ENCODE measurements around the gene ZDHHC7.

ZDHHC7 gene

DNA sequence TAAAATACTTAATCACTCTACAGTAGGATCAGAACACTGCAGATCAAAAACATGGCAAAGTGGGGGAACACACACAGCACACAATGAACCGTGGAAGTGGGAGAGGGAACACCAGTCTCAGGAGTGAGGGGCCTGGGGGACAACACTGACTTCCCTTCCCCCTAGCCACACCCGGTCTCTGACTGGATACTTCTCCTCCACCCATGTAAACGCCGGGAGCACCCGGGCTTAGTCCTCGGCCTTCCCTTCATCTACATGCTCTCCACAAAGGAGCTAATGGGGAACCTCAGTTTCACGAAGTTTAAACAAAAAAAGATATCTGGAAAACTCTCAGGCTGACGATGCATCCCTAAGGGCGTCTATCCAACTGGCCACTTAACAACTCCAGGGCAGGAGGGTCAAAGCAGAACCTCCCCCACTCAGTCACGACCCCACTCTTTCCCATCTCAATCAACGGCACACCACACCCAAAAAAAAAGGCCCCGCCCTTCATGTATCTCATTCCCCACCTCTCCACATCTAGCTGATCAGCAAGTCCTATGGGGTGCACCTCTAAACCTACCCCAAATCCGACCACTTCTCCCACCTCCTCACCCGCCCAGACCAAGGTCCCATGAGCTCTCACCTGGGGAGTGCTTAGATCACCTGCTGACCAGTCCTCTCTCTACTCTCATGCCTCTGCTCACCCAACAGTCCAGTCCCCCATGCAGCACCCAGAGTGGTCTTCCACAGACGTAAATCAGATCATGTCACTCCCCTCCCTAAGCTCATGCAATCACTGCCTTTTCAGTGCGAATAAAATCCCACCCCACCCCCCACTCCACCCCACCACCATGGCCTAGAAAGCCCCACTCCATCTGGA, 7.4 kb downstream of the ZDHHC7 start:
- Histone ChIP-seq H3K4me1 (ENCODE audit: control insufficient read depth, insufficient read depth, low read length) (peaks cover 52% of the 10 kb centered on the region), H3K9ac (ENCODE audit: low read length in 2 of 2) (peak overlapping the region in 1 of 2 donors; percentile 14), H3K4me3 (ENCODE audit: low read length in 2 of 2) (peak overlapping the region in 1 of 2 donors; percentile 22), H3K27me3 (ENCODE audit: control insufficient read depth in 1 of 2, insufficient read depth in 2 of 2, low read length in 2 of 2) (no peaks in the 10 kb centered on the region), H3K27ac (ENCODE audit: low read length) (peak overlapping the region; percentile 80), H3K9me3 (ENCODE audit: control insufficient read depth in 2 of 2, low read length in 2 of 2) (no peaks in the 10 kb centered on the region), H3K36me3 (ENCODE audit: control insufficient read depth in 2 of 2, insufficient read depth in 2 of 2, low read length in 2 of 2) (peaks cover 0 to 2% of the 10 kb centered on the region in 2 donors)

DNA sequence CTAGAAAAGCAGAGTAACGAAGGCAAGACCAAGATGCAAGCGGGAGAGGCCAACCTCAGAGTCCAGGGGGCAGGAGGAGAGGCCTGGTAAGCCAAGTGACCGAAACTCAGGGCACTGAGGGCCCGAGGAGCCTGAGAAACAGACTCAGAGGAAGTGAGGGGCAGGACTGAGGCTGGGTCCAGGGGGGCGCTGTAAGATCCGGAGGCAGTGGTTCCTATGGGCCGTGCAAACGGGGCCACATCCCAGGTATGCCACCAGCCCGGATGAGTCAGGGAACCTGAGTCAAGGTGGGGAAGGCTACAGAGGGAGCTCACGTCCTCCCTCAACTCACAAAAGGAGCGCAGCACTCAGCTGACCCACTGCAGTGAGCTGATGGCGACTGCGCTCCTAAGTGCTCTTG, 8.3 kb downstream of the ZDHHC7 start:
- H3K4me1 ChIP-seq (ENCODE audit: control insufficient read depth, insufficient read depth, low read length) = peaks cover 58% of the 10 kb centered on the region
- H3K36me3 ChIP-seq (ENCODE audit: control insufficient read depth in 2 of 2, insufficient read depth in 2 of 2, low read length in 2 of 2) = peaks cover 0 to 2% of the 10 kb centered on the region in 2 donors
- no peaks in the 10 kb centered on the region for H3K27me3 ChIP-seq (ENCODE audit: control insufficient read depth in 1 of 2, insufficient read depth in 2 of 2, low read length in 2 of 2)
- H3K9me3 ChIP-seq (ENCODE audit: control insufficient read depth in 2 of 2, low read length in 2 of 2) = no peaks in the 10 kb centered on the region
- H3K27ac ChIP-seq (ENCODE audit: low read length) = peak overlapping the region; percentile 80
- no peak overlapping the region for H3K4me3 ChIP-seq (ENCODE audit: low read length in 2 of 2)
- no peak overlapping the region for H3K9ac ChIP-seq (ENCODE audit: low read length in 2 of 2)

DNA sequence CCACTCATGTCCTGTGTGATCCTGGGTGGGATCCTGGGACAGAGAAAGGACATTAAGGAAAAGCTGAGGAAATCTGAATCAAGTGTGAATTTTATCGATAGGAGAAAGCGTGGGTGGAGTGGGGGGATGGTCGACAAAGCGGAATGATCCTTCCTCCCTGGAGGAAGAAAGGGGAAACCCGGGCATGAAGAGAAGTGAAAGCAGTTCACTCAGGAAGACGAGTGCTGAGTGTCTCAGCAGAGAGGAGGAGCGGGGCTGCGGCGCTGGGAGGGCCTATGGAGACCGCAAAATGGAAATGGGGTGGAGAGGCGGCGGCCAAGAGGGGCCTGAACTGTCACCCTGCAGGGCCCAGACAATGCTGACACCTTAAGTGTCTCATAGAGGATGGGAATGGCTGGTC, 8.7 kb downstream of the ZDHHC7 start:
- Histone ChIP-seq H3K36me3 (ENCODE audit: control insufficient read depth in 2 of 2, insufficient read depth in 2 of 2, low read length in 2 of 2) (peaks cover 0 to 2% of the 10 kb centered on the region in 2 donors), H3K9me3 (ENCODE audit: control insufficient read depth in 2 of 2, low read length in 2 of 2) (no peaks in the 10 kb centered on the region), H3K4me1 (ENCODE audit: control insufficient read depth, insufficient read depth, low read length) (peaks cover 55% of the 10 kb centered on the region), H3K27me3 (ENCODE audit: control insufficient read depth in 1 of 2, insufficient read depth in 2 of 2, low read length in 2 of 2) (no peaks in the 10 kb centered on the region), H3K4me3 (ENCODE audit: low read length in 2 of 2) (peak overlapping the region in 1 of 2 donors; percentile 40), H3K27ac (ENCODE audit: low read length) (peak overlapping the region; percentile 80), H3K9ac (ENCODE audit: low read length in 2 of 2) (no peak overlapping the region)

GRCh38 chr16:85002099-85002541, 9.2 kb downstream of the ZDHHC7 start:
- peaks cover 54% of the 10 kb centered on the region for H3K4me1 ChIP-seq (ENCODE audit: control insufficient read depth, insufficient read depth, low read length)
- H3K36me3 ChIP-seq (ENCODE audit: control insufficient read depth in 2 of 2, insufficient read depth in 2 of 2, low read length in 2 of 2) = no peaks in the 10 kb centered on the region
- peak overlapping the region in 1 of 2 donors; percentile 40 for H3K4me3 ChIP-seq (ENCODE audit: low read length in 2 of 2)
- no peak overlapping the region for H3K9ac ChIP-seq (ENCODE audit: low read length in 2 of 2)
- peak overlapping the region; percentile 80 for H3K27ac ChIP-seq (ENCODE audit: low read length)
- H3K27me3 ChIP-seq (ENCODE audit: control insufficient read depth in 1 of 2, insufficient read depth in 2 of 2, low read length in 2 of 2) = no peaks in the 10 kb centered on the region
- H3K9me3 ChIP-seq (ENCODE audit: control insufficient read depth in 2 of 2, low read length in 2 of 2) = no peaks in the 10 kb centered on the region

- H3K4me3 ChIP-seq (ENCODE audit: low read length in 2 of 2) = no peak overlapping the region
- peak overlapping the region; percentile 55 for H3K27ac ChIP-seq (ENCODE audit: low read length)
- H3K9ac ChIP-seq (ENCODE audit: low read length in 2 of 2) = no peak overlapping the region
- peaks cover 3 to 4% of the 10 kb centered on the region in 2 donors for H3K36me3 ChIP-seq (ENCODE audit: control insufficient read depth in 2 of 2, insufficient read depth in 2 of 2, low read length in 2 of 2)
- H3K4me1 ChIP-seq (ENCODE audit: control insufficient read depth, insufficient read depth, low read length) = peaks cover 46% of the 10 kb centered on the region
- no peaks in the 10 kb centered on the region for H3K27me3 ChIP-seq (ENCODE audit: control insufficient read depth in 1 of 2, insufficient read depth in 2 of 2, low read length in 2 of 2)
- no peaks in the 10 kb centered on the region for H3K9me3 ChIP-seq (ENCODE audit: control insufficient read depth in 2 of 2, low read length in 2 of 2)
These were observed 11.4 kb downstream of the ZDHHC7 start for GRCh38 chr16:84999857-85000480.

- H3K9ac ChIP-seq (ENCODE audit: low read length in 2 of 2) = no peak overlapping the region
- H3K27me3 ChIP-seq (ENCODE audit: control insufficient read depth in 1 of 2, insufficient read depth in 2 of 2, low read length in 2 of 2) = no peaks in the 10 kb centered on the region
- H3K4me1 ChIP-seq (ENCODE audit: control insufficient read depth, insufficient read depth, low read length) = peaks cover 46% of the 10 kb centered on the region
- H3K9me3 ChIP-seq (ENCODE audit: control insufficient read depth in 2 of 2, low read length in 2 of 2) = no peaks in the 10 kb centered on the region
- H3K27ac ChIP-seq (ENCODE audit: low read length) = peak overlapping the region; percentile 19
- H3K36me3 ChIP-seq (ENCODE audit: control insufficient read depth in 2 of 2, insufficient read depth in 2 of 2, low read length in 2 of 2) = peaks cover 4 to 7% of the 10 kb centered on the region in 2 donors
- H3K4me3 ChIP-seq (ENCODE audit: low read length in 2 of 2) = no peak overlapping the region
These were observed 12.1 kb downstream of the ZDHHC7 start for GRCh38 chr16:84999200-84999599.

- Histone ChIP-seq H3K27ac (ENCODE audit: low read length) (no peak overlapping the region), H3K4me1 (ENCODE audit: control insufficient read depth, insufficient read depth, low read length) (peaks cover 36% of the 10 kb centered on the region), H3K4me3 (ENCODE audit: low read length in 2 of 2) (no peak overlapping the region), H3K9ac (ENCODE audit: low read length in 2 of 2) (no peak overlapping the region), H3K27me3 (ENCODE audit: control insufficient read depth in 1 of 2, insufficient read depth in 2 of 2, low read length in 2 of 2) (no peaks in the 10 kb centered on the region), H3K36me3 (ENCODE audit: control insufficient read depth in 2 of 2, insufficient read depth in 2 of 2, low read length in 2 of 2) (peaks cover 4 to 13% of the 10 kb centered on the region in 2 donors), H3K9me3 (ENCODE audit: control insufficient read depth in 2 of 2, low read length in 2 of 2) (no peaks in the 10 kb centered on the region)
These were observed 15.0 kb downstream of the ZDHHC7 start for GRCh38 chr16:84996365-84996764.

DNA sequence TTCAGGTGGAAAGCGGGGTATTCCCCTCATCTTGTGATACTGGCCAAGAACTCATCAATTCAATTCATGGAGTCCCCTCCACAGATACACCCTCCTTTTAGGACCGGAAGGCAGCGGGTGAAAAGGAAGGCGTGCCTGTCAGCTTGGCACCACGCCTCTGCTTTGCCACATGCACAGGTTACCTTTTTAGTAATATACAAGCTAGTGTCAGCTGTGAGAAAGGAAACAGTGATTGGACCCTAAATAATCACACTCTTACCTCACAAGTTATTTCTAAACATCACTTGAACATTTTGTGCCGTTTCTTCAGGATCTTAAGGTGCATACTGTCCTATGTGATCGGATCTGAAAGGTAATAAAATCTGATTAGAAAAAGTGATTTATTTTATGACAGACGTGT, 15.7 kb downstream of the ZDHHC7 start:
- no peaks in the 10 kb centered on the region for H3K27me3 ChIP-seq (ENCODE audit: control insufficient read depth in 1 of 2, insufficient read depth in 2 of 2, low read length in 2 of 2)
- peaks cover 6 to 16% of the 10 kb centered on the region in 2 donors for H3K36me3 ChIP-seq (ENCODE audit: control insufficient read depth in 2 of 2, insufficient read depth in 2 of 2, low read length in 2 of 2)
- peaks cover 30% of the 10 kb centered on the region for H3K4me1 ChIP-seq (ENCODE audit: control insufficient read depth, insufficient read depth, low read length)
- H3K4me3 ChIP-seq (ENCODE audit: low read length in 2 of 2) = no peak overlapping the region
- no peak overlapping the region for H3K9ac ChIP-seq (ENCODE audit: low read length in 2 of 2)
- H3K27ac ChIP-seq (ENCODE audit: low read length) = peak overlapping the region; percentile 80
- H3K9me3 ChIP-seq (ENCODE audit: control insufficient read depth in 2 of 2, low read length in 2 of 2) = no peaks in the 10 kb centered on the region

GRCh38 chr16:84993926-84994325, 17.4 kb downstream of the ZDHHC7 start:
- no peak overlapping the region for H3K4me3 ChIP-seq (ENCODE audit: low read length in 2 of 2)
- H3K4me1 ChIP-seq (ENCODE audit: control insufficient read depth, insufficient read depth, low read length) = peaks cover 27% of the 10 kb centered on the region
- peaks cover 19 to 28% of the 10 kb centered on the region in 2 donors for H3K36me3 ChIP-seq (ENCODE audit: control insufficient read depth in 2 of 2, insufficient read depth in 2 of 2, low read length in 2 of 2)
- H3K27me3 ChIP-seq (ENCODE audit: control insufficient read depth in 1 of 2, insufficient read depth in 2 of 2, low read length in 2 of 2) = no peaks in the 10 kb centered on the region
- H3K9ac ChIP-seq (ENCODE audit: low read length in 2 of 2) = no peak overlapping the region
- peak overlapping the region; percentile 80 for H3K27ac ChIP-seq (ENCODE audit: low read length)
- H3K9me3 ChIP-seq (ENCODE audit: control insufficient read depth in 2 of 2, low read length in 2 of 2) = no peaks in the 10 kb centered on the region

DNA sequence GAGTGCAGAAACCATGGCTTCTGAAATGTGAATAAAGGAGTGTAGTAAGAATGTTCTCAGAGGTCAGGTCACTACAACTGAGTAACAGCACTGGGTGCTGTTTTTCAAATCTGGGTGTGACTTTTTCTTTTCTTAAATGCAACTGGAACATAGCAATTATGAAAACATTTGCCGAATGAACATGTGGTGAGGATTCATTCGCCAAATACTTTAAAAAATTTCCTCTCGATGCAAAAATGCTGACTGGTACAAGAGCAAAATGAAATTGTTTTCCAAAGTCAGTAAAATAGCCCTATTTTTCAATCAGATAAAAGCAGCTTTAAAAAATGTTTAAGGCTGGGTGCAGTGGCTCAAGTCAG, 18.6 kb downstream of the ZDHHC7 start:
- Histone ChIP-seq H3K9ac (ENCODE audit: low read length in 2 of 2) (no peak overlapping the region), H3K4me3 (ENCODE audit: low read length in 2 of 2) (no peak overlapping the region), H3K27me3 (ENCODE audit: control insufficient read depth in 1 of 2, insufficient read depth in 2 of 2, low read length in 2 of 2) (no peaks in the 10 kb centered on the region), H3K27ac (ENCODE audit: low read length) (no peak overlapping the region), H3K36me3 (ENCODE audit: control insufficient read depth in 2 of 2, insufficient read depth in 2 of 2, low read length in 2 of 2) (peaks cover 28 to 34% of the 10 kb centered on the region in 2 donors), H3K4me1 (ENCODE audit: control insufficient read depth, insufficient read depth, low read length) (peaks cover 22% of the 10 kb centered on the region), H3K9me3 (ENCODE audit: control insufficient read depth in 2 of 2, low read length in 2 of 2) (no peaks in the 10 kb centered on the region)

DNA sequence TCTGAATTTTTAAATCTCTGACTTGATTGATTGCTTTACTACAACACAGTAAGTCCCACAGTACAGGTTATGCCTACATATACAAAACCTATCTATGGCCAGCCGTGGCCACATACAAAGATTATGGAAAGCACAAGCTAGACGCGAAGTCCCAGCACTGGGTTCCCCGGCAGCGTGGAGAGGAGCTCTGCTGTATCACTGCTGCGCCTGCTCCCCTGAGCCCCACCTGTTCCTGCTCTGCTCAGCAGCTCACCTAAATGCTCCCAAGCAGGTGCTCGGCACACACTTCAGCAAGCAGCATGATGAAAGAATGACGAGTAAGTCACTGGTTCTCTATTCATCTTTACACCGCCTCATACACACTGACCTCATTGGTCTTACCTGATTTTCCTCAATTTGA, 20.6 kb downstream of the ZDHHC7 start:
- Histone ChIP-seq H3K27ac (ENCODE audit: low read length) (no peak overlapping the region), H3K9ac (ENCODE audit: low read length in 2 of 2) (no peak overlapping the region), H3K4me3 (ENCODE audit: low read length in 2 of 2) (no peak overlapping the region), H3K27me3 (ENCODE audit: control insufficient read depth in 1 of 2, insufficient read depth in 2 of 2, low read length in 2 of 2) (no peaks in the 10 kb centered on the region), H3K4me1 (ENCODE audit: control insufficient read depth, insufficient read depth, low read length) (peaks cover 30% of the 10 kb centered on the region), H3K36me3 (ENCODE audit: control insufficient read depth in 2 of 2, insufficient read depth in 2 of 2, low read length in 2 of 2) (peaks cover 37 to 42% of the 10 kb centered on the region in 2 donors), H3K9me3 (ENCODE audit: control insufficient read depth in 2 of 2, low read length in 2 of 2) (no peaks in the 10 kb centered on the region)

All from stomach smooth muscle (tissue), 2 donors.